GM15510 (cell line): Measurements from ENCODE around the gene FOXK2.
A peak's percentile ranks its signal among the peaks of the same experiment; 100 is the strongest.

Experiments used
- POLR2A ChIP-seq: IDR thresholded peaks from 3 replicates; pipeline ENCODE4 v1.6.1; 2011; ENCODE audit warnings: borderline replicate concordance; ENCODE audit not compliant: insufficient read length; ENCODE audit errors: extremely low read depth

FOXK2 gene

DNA sequence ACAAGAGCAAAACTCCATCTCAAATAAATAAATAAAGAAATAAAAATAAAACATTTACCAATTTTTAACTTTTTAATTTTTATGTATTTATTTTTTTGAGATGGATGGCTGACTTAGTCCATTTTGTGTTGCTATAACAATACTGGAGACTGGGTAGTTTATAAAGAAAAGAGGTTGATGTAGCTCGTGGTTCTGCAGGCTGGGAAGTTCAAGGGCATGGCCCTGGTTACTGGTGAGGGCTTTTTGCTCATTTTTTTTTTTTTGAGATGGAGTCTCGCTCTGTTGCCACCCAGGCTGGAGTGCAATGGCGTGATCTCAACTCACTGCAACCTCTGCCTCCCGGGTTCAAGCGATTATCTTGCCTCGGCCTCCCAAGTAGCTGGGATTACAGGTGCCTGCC lies 14.2 kb upstream of the FOXK2 start:
- no peak for TF ChIP-seq POLR2A

DNA sequence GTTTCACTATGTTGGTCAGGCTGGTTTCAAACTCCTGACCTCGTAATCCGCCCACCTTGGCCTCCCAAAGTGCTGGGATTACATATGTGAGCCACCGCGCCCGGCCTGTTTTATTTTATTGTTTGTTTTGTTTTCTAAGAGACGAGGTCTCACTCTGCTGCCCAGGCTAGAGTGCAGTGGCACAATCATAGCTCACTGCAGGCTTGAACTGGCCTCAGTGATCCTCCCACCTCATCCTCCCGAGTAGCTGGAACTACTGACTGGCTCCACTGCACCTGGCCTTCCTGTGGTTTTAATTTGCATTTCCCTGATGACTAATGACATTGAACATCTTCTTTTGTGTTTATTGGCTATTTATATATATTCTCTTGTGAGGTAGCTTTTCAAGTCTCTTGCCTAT lies 13.1 kb upstream of the FOXK2 start:
- TF ChIP-seq POLR2A, result peak; percentile 30

DNA sequence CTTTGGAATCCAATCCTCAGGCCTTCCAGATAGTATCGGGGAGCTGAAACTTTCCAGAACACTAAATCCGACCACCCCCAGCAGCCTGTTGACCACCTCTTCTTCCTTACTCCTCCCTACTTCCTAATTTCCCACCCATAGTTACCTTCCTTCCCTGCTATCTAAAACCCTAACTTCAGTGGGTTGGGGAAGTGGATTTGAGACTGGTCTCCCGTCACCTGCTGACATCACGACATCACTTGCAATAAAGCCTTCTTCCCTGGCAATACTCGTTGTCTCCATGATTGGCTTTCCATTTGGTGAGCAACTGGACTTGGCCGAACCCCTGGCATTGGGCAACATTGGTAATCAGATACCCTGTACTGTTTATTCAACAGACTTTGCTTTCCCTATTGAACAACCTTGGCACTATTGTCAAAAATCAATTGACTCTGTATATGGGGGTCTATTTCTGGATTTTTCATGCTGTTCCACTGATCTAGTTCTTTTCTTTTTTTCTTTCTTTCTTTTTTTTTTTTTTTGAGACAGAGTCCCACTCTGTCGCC lies 11.8 kb upstream of the FOXK2 start:
- TF ChIP-seq POLR2A, result no peak

DNA sequence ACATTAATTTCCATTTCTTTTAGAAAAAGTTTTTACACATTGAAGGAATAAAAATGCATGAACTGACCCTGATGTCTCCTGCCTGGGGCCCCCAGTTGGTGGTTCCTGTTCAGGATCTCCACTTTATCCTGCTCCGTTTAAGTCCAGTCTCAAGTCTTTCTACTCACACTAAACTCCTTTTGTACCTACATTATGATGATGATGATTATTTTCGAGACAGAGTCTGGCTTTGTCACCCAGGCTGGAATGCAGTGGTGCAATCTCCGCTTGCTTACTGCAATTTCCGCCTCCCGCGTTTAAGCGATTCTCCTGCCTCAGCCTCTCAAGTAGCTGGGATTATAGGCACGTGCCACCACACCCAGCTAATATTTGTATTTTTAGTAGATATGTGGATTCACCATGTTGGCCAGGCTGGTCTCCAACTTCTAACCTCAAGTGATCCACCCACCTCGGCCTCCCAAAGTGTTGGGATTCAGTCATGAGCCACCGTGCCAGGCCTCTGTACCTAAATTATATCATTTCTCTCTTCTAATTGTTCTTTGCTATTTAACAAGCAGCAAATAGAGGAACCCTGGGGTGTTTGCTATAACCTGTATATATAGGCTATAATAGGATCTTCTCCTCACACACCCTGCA lies 2.2 kb upstream of the FOXK2 start:
- no peak for TF ChIP-seq POLR2A

DNA sequence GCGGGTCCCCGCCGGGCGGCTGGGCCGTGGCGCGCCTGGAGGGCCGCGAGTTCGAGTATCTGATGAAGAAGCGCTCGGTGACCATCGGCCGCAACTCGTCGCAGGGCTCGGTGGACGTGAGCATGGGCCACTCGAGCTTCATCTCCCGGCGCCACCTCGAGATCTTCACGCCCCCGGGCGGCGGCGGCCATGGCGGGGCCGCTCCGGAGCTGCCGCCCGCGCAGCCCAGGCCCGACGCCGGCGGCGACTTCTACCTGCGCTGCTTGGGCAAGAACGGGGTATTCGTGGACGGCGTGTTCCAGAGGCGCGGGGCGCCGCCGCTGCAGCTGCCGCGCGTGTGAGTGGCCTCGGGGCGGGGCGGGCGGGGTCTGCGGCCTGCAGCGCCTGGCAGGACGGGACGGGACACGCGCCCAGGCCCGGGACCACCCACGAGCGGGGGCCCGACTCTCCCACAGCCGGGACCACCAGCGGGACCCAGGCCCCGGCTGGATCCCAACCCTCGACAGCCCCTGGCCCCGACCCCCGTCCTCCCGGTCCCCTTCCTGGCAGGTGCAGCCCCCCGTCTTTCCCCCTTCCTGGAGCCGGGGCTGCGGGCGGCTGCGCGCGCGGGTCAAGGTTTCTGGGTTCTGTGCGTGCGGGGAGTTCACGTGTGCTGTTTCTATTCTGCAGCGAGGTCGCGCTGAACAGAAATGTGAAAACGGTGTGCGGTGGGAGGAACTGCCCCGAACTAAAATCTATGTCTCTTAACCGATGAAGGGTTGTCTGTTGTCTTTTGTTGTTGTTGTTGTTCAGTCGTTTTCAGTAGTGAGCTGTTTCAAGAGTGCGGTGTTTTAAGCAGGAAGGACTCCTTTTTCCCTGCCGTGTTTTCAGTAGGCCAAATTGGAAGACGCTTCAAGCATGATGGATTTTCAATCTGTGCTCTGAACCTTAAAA lies 705 bp downstream of the FOXK2 start:
- no peak for TF ChIP-seq POLR2A

DNA sequence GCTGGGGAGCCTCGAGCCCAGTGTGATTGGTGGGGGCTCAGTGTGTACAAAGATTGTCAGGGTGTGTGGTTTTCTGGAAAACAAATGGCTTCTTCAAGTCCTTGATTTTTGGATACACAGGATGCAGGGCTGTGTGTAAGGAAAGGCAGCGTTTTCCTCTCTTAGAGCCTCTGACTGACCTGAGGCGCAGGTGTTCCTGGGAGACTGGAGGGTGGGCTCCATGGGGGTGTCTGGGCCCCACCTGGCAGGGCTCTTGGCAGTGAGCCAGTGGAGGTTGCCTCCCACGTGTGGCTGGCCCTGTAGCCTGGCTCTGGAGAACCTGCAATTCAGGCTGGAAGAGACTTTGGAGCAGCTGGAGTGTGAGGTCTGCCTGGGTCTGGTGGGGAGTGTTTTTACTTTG lies 5.0 kb downstream of the FOXK2 start:
- TF ChIP-seq POLR2A, result no peak

DNA sequence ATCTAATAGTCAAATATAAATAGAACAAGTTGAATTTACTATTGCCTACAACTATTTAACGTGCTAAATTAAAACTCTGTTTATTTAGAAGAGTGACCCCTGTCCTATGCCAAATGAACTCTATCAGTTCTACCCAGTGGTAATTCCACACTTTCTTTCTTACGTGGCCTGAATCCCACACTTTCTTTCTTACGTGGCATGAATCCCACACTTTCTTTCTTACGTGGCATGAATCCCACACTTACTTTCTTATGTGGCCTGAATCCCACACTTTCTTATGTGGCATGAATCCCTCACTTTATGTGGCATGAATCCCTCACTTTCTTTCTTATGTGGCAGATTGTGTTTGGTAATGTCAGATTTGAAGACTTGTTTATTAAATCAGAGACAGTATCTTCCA lies 6.2 kb downstream of the FOXK2 start:
- TF ChIP-seq POLR2A, result no peak

DNA sequence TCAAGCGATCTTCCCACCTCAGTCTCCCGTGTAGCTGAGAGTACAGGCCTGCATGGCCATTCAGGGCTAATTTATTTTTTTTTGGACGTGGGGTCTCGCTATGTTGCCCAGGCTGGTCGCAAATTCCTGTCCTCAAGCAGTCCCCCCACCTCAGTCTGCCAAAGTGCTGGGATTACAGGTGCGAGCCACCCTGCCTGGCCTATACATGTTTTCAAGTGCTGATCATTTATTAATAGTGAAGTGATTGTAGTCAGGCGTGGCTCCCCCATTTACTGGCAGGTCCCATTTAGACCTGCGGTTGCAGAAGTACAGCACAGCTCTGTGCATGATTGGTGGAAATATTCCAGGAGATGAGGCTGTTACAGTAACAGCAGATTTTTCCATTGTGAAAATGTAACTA lies 8.4 kb downstream of the FOXK2 start:
- no peak for TF ChIP-seq POLR2A

DNA sequence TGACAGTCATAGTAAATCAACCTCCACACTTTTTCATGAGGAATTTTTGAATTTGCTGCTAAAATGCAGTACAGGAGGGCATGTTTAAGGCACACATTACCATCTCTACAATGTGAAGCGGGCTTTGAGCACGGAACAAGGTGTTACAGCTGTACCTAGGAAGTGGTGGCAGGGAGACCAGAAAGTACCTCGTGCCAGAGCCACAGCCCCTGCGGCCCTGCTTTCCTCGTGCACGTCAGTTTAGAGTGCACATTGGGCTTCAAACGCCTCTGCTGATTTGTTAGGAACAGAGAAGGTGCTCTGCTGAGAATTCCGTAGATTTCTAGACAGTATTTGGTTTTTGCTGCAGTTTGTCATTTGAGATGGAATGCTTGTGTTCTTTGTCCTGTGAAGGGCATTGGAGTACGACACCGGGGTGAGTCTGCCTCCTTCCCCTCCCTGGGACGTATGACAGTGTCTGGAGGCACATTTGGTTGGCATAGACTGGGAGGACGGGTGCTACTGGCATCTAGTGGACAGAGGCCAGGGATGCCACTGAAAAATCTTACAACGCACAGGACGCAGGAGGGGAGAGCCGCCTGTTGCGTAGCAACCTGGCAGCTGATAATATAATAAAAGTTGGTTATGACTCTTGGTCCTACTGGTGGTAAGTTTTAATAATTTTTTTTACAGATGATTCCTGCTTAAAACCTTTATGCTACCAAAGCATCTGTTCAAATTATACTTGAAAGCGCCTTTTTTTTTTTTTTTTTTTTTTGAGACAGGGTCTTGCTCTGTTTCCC lies 9.1 kb downstream of the FOXK2 start:
- TF ChIP-seq POLR2A, result no peak

DNA sequence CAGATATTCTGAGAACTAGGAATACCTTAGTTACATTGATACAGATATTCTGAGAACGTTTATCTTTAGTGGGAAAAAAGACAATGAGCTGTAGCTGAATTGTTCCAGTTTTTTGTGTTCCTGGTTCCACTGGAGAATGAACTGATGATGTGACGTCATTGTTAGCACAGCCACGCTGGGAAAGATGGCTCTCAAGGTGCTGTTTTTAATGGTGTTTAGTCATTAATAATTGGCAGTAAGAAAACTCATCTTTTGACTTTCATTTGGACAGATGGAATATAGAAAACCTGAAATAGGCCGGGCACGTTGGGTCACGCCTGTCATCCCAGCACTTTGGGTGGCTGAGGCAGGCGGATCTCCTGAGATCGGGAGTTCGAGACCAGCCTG lies 10.4 kb downstream of the FOXK2 start:
- TF ChIP-seq POLR2A, result no peak

DNA sequence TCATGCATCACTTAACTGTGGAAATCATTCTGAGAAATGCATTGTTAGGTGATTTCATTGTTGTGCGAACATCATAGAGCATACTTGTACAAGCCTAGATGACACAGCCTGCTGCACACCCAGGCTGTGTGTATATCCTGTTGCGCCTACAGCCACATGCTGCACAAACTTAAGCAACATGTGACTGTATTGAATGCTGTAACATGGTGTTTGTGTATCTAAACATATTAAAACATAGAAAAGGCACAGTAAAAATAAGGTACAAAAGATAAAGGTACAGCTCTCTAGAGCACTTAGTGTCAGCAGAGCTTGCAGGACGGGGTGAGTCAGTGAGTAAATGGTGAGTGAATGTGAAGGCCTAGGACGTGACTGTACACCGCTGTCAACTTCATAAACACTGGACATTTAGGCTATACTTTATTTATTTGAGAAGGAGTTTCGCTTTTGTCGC lies 11.9 kb downstream of the FOXK2 start:
- no peak for TF ChIP-seq POLR2A

DNA sequence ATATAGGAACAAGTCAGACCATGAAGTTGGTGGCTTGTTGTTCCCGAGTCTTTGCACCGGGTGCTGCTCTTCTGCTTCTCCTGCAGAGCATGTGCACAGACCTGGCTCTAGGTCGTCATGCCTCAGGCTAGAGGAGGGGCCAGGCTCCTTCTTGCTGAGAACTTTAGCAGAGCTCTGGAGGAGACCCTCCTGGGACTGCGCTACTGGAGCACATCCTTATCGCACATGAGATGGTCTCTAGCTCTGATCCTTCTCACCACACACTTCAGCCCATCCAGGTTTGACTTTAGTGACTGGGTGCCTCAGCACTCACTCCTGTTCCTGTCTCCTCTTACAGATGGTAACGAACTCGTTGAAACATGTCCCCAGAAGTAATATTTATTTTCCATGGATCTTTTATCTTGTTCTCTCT lies 14.9 kb downstream of the FOXK2 start:
- no peak for TF ChIP-seq POLR2A

DNA sequence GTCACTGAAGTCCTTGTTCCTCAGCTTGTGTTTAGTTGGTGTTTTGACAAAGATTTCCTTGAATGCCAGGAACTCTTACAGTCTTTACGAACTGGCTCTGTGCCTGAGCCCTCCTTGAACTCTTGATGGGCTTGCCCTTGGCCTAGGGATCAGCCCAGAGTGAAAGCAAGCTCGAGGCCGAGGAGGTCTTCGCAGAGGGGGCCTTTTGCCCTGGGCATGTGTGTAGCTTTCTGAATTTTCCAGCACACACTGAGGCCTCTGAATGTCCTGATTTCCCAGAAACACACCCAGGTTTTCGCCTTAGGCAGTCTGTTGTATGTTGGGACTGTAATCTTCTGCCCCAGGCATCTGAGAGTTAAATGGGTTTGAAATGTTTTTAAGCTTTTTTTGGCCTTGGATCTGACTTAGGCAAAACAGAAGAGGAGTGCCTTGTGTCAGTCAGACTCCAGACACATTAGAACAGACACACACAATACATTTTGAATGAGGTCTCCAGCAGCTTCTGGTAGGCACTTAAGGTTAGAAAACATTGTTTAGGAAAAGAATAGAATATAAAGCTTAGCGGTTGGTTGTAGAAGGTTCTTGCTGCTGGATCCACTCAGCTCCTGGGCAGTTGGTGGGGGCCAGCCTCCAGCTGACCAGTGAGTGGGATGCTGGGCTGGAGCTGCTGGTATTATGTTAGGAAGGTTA lies 17.1 kb downstream of the FOXK2 start:
- TF ChIP-seq POLR2A, result no peak

DNA sequence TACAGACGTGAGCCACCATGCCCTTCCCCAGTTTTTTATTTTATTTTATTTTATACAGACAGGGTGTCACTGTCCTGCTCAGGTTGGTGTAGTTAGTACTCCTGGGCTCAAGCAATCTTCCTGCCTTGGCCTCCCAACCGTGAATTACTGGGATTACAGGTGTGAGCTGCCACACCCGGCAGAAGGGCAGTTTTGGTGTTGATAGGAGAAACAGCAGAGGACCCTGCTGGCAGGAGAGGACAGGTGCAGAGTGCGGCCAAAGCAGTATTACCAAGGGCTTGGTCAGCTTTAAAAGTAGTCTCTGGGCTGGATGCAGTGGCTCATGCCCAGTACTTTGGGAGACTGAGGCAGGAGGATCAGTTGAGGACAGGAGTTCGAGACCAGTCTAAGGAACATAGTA lies 22.9 kb downstream of the FOXK2 start:
- TF ChIP-seq POLR2A, result no peak

DNA sequence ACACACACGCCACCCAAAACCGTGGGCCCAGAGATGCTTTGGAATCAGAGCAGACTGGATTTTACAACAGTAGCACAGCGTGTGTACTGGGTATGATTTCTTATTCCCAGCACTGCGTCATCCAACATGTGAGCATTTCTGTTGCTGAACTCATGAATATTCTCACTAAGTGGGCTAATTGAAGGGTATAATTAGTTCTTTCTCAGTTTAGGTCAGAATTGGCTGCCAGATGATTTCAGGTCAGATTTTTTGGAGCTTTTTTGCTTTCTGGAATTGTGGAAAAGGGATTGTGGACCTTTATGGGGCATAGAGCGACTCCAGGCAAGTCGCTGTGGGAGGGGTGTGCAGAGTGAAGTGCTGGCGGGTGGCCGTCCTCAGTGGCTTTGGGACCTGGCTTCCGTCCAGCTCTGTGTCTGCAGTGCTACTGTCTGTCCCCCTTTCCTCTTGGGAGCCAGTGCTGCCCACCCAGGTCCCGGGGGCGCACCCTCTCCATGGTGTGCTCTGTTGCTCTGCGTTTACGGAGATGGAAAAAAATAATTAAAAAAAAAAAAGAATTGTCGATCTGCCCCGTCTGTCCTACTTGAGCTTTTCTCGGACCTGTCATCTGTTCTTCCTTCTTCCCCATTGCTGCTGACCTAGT lies 25.0 kb downstream of the FOXK2 start:
- no peak for TF ChIP-seq POLR2A

DNA sequence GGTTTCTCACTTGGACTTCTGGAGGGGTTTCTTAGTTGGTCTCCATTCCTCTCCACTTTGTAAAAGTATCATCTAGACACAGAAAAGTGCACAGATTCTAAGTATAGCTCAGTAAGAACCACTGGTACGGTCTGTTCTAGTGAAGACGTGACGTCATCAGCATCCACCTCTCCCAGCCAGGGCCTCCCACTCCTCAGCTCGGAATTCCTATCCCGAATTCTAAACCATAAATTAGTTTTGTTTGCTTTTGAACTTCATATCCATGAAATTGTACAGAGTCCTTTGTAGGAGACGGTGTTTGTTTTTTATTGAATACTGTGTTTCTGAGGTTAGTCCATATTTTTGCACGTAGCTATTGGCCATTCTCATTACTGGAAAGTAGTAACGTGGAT lies 25.5 kb downstream of the FOXK2 start:
- TF ChIP-seq POLR2A, result no peak
